Type B pancreatic cell (in vitro differentiated cells): Measurements from ENCODE around the gene PRSS27. TPM values are rescaled to one million over a fixed set of nuclear protein-coding genes. Genes with fewer than 3 reads are reported as not detected.

Experiments
- DNase-seq: peaks from one replicate; pipeline ENCODE4 v3.0.0; 2021; ENCODE audit warnings: mixed read lengths; ENCODE audit not compliant: unreplicated experiment; ENCODE audit errors: extremely low spot score
- H3K27ac Mint-ChIP-seq: 2 replicates; pipeline ENCODE4 v1.8.0; 2021; ENCODE audit warnings: mild to moderate bottlenecking, mixed read lengths
- H3K27me3 Mint-ChIP-seq: 2 replicates; pipeline ENCODE4 v1.8.0; 2021; ENCODE audit warnings: mixed read lengths
- H3K36me3 Mint-ChIP-seq: 2 replicates; pipeline ENCODE4 v1.8.0; 2021; ENCODE audit warnings: mixed read lengths
- H3K4me1 Mint-ChIP-seq: one replicate; pipeline ENCODE4 v1.8.0; 2021; ENCODE audit warnings: mixed read lengths; ENCODE audit not compliant: unreplicated experiment
- H3K4me3 Mint-ChIP-seq: 2 replicates; pipeline ENCODE4 v1.8.0; 2021; ENCODE audit warnings: mild to moderate bottlenecking, mixed read lengths
- H3K9me3 Mint-ChIP-seq: 2 replicates; pipeline ENCODE4 v1.8.0; 2021; ENCODE audit warnings: mixed read lengths
- total RNA-seq: library from RNA; stranded (reverse); gene quantifications from 2 replicates; pipeline ENCODE4 v1.2.1, GENCODE V29; 2021; ENCODE audit warnings: low replicate concordance
- TF ChIP-seq, protein P1 (sequence below): fragments of 200-600 bp; sonication (generic); conservative IDR thresholded peaks from 2 replicates; pipeline ENCODE4 v1.5.0; 2021; ENCODE audit warnings: antibody characterized with exemption, mild to moderate bottlenecking

PRSS27 gene
- total RNA-seq, 1 donor from 2014 or later, result 19.0 TPM

- H3K4me3 Mint-ChIP-seq, result no peak overlapping the region
- no peak overlapping the region for H3K27ac Mint-ChIP-seq
- H3K27me3 Mint-ChIP-seq, result no peaks in the 10 kb centered on the region
- TF ChIP-seq, protein P1, sequence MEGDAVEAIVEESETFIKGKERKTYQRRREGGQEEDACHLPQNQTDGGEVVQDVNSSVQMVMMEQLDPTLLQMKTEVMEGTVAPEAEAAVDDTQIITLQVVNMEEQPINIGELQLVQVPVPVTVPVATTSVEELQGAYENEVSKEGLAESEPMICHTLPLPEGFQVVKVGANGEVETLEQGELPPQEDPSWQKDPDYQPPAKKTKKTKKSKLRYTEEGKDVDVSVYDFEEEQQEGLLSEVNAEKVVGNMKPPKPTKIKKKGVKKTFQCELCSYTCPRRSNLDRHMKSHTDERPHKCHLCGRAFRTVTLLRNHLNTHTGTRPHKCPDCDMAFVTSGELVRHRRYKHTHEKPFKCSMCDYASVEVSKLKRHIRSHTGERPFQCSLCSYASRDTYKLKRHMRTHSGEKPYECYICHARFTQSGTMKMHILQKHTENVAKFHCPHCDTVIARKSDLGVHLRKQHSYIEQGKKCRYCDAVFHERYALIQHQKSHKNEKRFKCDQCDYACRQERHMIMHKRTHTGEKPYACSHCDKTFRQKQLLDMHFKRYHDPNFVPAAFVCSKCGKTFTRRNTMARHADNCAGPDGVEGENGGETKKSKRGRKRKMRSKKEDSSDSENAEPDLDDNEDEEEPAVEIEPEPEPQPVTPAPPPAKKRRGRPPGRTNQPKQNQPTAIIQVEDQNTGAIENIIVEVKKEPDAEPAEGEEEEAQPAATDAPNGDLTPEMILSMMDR, result no peak
- H3K9me3 Mint-ChIP-seq, result no peaks in the 10 kb centered on the region
- H3K36me3 Mint-ChIP-seq, result no peaks in the 10 kb centered on the region
- no peaks in the 10 kb centered on the region for H3K4me1 Mint-ChIP-seq
- no peak for DNase-seq
These were observed 24.7 kb upstream of the PRSS27 start for GRCh38 chr16:2744711-2745110.

- TF ChIP-seq, protein P1, result no peak
- Mint-ChIP-seq H3K27me3 (no peaks in the 10 kb centered on the region), H3K4me1 (no peaks in the 10 kb centered on the region), H3K36me3 (no peaks in the 10 kb centered on the region), H3K4me3 (no peak overlapping the region), H3K9me3 (no peaks in the 10 kb centered on the region), H3K27ac (no peak overlapping the region)
- no peak for DNase-seq
These were observed 23.2 kb upstream of the PRSS27 start for GRCh38 chr16:2743007-2743810.

DNA sequence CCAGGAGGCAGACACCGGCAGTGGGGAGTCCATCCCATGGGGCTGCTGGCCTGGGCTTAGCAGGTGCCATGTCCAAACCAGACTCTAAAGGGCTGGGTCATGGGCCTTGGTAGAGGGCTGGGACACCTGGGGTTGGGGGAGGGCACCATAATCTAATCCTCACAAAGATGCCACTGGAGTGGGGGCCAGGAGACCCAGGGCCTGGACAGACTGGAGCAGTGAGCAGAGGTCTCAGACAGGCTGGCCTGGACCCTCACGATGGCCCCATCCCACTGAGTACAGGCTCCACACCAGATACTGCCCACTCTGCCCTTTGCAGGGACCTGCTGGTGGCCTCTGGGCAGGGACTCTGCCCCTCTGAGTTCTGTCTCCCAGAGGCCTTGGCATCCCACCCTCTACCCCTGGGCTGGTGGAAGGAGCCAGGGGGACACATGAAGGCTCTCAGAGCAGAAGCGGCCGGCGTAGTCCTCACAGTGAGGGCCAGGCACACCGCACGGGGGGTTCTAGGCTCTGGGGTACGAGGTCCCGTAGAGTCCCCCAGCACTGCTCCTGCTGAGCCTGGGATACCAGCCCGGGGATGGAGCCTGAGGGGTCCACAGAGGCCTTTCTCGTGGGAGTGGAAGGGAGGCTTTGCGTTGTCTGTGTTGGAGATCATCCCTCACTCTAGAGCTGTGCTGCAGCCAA is 22.4 kb upstream of the PRSS27 start:
- DNase-seq, result no peak
- Mint-ChIP-seq H3K27me3 (no peaks in the 10 kb centered on the region), H3K4me3 (no peak overlapping the region), H3K27ac (no peak overlapping the region), H3K36me3 (no peaks in the 10 kb centered on the region), H3K9me3 (no peaks in the 10 kb centered on the region), H3K4me1 (no peaks in the 10 kb centered on the region)
- TF ChIP-seq, protein P1, result no peak

DNA sequence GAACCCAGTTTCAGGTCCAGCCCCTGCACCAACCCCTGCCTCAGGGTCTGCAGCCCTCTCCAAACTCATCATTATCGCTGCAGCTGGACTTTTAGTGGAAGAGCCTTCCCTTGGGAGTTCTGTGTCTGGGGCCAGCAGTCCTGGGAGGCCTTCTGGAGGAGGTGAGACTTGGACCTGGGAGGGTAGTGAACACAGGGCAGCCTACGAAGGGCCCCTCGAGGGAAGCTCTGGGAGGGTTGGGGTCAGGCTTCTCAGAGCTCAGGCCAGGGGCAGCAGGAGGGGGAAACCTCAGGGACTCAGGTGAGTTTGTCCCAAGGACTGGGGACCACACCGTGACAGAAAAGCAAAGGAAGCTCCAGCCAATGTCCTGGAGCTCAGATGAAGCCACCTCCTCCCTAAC is 21.1 kb upstream of the PRSS27 start:
- TF ChIP-seq, protein P1, result no peak
- no peaks in the 10 kb centered on the region for H3K27me3 Mint-ChIP-seq
- no peaks in the 10 kb centered on the region for H3K9me3 Mint-ChIP-seq
- no peak overlapping the region for H3K4me3 Mint-ChIP-seq
- no peak overlapping the region for H3K27ac Mint-ChIP-seq
- no peak for DNase-seq
- no peaks in the 10 kb centered on the region for H3K36me3 Mint-ChIP-seq
- no peaks in the 10 kb centered on the region for H3K4me1 Mint-ChIP-seq

DNA sequence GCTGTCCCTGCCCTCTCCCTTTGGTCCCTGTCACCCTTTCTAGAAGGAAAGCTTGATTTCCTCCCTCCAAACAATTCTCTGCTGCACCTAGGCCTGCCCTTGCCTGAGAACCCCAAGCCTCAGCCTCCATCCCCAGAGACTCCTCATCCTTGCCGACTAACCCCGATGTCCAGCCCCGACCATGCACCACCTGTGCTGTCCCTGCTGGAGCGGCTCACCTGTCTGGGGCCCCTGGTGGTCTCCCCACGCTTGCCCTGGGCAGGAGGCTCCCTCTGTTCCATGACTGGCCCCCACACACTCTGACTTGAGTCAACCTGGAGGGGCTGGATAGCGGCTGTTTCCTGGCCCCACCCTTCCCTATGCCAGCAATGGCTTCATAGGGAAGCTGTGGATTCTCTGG is 20.5 kb upstream of the PRSS27 start:
- H3K4me1 Mint-ChIP-seq, result no peaks in the 10 kb centered on the region
- DNase-seq, result no peak
- no peak overlapping the region for H3K4me3 Mint-ChIP-seq
- TF ChIP-seq, protein P1, result no peak
- H3K27ac Mint-ChIP-seq, result no peak overlapping the region
- no peaks in the 10 kb centered on the region for H3K27me3 Mint-ChIP-seq
- no peaks in the 10 kb centered on the region for H3K36me3 Mint-ChIP-seq
- H3K9me3 Mint-ChIP-seq, result no peaks in the 10 kb centered on the region
